Measurements from ENCODE around the gene CTAG2. TPM values are rescaled to one million over a fixed set of nuclear protein-coding genes. Genes with fewer than 3 reads are reported as not detected.
"Not testable (repeated sequence)": the region's sequence is repeated elsewhere in the genome, so short reads cannot be mapped to it uniquely, and the experiment has no call there.

CTAG2 gene
- total RNA-seq, 4 donors from 2014 or later, result not detected

- no peak for TF ChIP-seq POLR2AphosphoS5 (IDR thresholded peaks at IDR 0.05)
- no peak for TF ChIP-seq EP300 (IDR thresholded peaks at IDR 0.05)
- TF ChIP-seq, protein P1, sequence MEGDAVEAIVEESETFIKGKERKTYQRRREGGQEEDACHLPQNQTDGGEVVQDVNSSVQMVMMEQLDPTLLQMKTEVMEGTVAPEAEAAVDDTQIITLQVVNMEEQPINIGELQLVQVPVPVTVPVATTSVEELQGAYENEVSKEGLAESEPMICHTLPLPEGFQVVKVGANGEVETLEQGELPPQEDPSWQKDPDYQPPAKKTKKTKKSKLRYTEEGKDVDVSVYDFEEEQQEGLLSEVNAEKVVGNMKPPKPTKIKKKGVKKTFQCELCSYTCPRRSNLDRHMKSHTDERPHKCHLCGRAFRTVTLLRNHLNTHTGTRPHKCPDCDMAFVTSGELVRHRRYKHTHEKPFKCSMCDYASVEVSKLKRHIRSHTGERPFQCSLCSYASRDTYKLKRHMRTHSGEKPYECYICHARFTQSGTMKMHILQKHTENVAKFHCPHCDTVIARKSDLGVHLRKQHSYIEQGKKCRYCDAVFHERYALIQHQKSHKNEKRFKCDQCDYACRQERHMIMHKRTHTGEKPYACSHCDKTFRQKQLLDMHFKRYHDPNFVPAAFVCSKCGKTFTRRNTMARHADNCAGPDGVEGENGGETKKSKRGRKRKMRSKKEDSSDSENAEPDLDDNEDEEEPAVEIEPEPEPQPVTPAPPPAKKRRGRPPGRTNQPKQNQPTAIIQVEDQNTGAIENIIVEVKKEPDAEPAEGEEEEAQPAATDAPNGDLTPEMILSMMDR (IDR thresholded peaks at IDR 0.05), result no peak
- no peak for TF ChIP-seq POLR2A (IDR thresholded peaks at IDR 0.05)
- Histone ChIP-seq H3K36me3 (no peaks in the 10 kb centered on the region), H3K4me1 (no peaks in the 10 kb centered on the region), H3K9me3 (no peaks in the 10 kb centered on the region), H3K4me3 (no peak overlapping the region), H3K27me3 (no peaks in the 10 kb centered on the region), H3K27ac (no peak overlapping the region)
- 93% methylated on average over 6 of the region's 23 CpGs for WGBS
- no peak for DNase-seq (ENCODE audit: low spot score in 2 of 2)
These were observed 354 bp downstream of the CTAG2 start for GRCh38 chrX:154653048-154653401.

DNA sequence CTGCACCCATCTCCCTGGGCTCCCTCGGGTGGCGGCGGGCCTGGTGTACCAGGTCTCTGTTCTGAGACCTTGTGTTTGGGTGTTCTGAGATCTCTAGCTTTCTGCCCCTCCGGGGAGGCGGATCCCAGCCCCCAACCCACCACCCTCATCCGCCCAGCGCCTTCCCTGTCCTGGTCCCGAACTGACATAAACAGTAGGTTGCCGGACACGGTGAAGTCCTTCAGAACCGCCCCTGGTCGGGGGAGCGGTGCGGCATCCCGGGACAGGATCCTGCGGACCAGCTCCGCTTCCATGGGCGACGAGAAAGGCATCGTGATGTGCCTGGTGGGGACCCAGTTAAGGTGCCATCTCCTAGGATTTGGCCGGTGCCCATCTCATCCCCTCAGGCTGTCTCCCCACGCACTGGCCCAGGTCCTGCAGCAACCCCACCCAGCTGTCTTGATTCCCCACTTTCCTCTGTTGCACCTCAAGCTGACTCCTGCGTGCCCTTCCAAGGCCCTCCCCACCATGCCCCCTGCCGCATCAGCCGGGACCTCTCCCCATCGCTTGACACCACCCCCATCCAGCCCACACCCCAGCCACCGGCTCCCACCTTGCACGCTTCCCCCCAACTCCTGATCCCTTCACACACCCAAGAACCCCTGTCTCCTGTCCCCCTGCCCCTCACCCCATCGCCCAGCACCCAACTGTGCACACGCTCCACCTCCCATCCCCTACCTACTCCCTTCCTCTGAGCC lies 900 bp downstream of the CTAG2 start:
- H3K4me1 ChIP-seq, result no peaks in the 10 kb centered on the region
- H3K4me3 ChIP-seq, result no peak overlapping the region
- H3K36me3 ChIP-seq, result no peaks in the 10 kb centered on the region
- WGBS, result 90% methylated on average over 26 of the region's 30 CpGs
- no peak for DNase-seq (ENCODE audit: low spot score in 2 of 2)
- no peaks in the 10 kb centered on the region for H3K27me3 ChIP-seq
- no peak overlapping the region for H3K27ac ChIP-seq
- no peak for TF ChIP-seq POLR2AphosphoS5 (IDR thresholded peaks at IDR 0.05)
- no peak for TF ChIP-seq EP300 (IDR thresholded peaks at IDR 0.05)
- no peak for TF ChIP-seq POLR2A (IDR thresholded peaks at IDR 0.05)
- TF ChIP-seq, protein P1 (IDR thresholded peaks at IDR 0.05), result no peak
- no peaks in the 10 kb centered on the region for H3K9me3 ChIP-seq

DNA sequence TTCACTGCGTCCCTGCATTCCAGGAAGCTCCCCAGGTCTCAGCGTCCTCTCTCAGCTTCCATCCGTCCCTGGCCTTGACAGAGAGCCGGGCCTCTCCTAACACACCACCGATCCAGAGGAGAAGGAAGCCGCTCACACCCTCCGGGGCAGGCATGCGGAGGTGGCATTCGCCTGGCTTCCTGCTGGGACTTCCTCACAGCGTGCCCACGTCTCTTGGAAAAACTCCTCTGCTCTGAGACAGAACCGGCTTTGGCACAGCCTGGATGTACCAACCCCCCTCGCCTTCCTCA lies 3.2 kb downstream of the CTAG2 start:
- no peaks in the 10 kb centered on the region for H3K36me3 ChIP-seq
- TF ChIP-seq POLR2A (IDR thresholded peaks at IDR 0.05) (no peak), POLR2AphosphoS5 (IDR thresholded peaks at IDR 0.05) (no peak)
- TF ChIP-seq, protein P1 (IDR thresholded peaks at IDR 0.05), result no peak
- H3K27me3 ChIP-seq, result no peaks in the 10 kb centered on the region
- no peak overlapping the region for H3K27ac ChIP-seq
- no peak for DNase-seq (ENCODE audit: low spot score in 2 of 2)
- H3K4me1 ChIP-seq, result no peaks in the 10 kb centered on the region
- no peak overlapping the region for H3K4me3 ChIP-seq
- H3K9me3 ChIP-seq, result no peaks in the 10 kb centered on the region
- 69% methylated on average over 8 of the region's 13 CpGs for WGBS

DNA sequence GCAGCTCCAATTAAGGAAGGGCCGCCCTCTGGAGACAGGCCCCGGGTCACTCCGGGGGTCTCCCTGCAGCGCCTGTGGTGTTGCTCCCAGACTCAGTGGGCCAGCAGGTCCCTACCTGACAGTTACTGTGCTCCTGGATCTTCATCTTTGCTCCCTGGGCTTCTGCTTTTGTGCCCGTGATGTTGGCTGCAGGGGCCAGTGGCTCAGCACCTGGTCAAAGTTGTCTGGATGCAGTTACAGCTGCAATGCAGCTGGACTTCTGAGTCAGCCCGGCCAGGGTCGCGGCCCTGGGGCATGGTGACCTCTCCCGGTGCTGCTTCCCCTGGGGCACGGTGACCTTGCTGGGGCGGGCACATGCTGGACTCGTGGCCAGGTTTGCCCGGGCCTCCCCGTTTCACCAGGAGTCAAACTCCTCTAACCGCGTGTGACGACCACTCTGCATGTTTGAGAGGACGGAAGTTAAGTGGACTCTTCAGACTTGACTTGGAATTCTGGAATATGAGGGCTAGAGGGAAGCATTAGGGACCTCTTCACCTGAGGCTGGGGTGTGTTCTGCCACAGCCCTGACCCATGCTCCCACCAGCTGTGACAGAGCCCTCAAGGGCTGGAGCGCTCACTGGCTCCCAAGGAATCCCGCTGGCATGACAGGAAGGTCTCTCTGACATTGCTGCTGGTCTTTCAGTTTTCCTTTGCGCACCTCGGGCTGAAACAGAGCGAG lies 3.7 kb downstream of the CTAG2 start:
- WGBS, result 79% methylated on average over 11 of the region's 23 CpGs
- DNase-seq (ENCODE audit: low spot score in 2 of 2), result no peak
- no peak overlapping the region for H3K27ac ChIP-seq

DNA sequence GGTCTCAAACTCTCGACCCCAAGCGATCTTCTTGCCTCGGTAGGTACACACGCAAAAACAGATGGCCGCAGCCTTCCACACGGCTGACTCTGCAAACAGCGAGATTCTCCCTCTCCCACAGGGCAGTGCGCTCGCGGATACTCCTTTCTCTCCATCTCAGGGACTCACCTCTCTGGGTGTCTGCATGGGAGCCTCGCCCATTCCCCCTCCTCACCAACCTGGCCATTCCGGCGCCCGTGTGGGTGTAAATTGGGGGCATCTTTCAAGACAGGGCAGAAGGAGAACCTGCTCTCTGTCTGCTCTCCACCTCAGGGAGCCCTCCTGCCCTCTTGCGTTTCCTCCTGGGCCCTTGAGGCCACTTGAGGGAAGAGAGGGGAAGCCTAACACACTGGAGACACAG lies 4.4 kb downstream of the CTAG2 start:
- Histone ChIP-seq H3K4me3 (no peak overlapping the region), H3K27ac (no peak overlapping the region), H3K36me3 (no peaks in the 10 kb centered on the region), H3K27me3 (no peaks in the 10 kb centered on the region), H3K9me3 (no peaks in the 10 kb centered on the region), H3K4me1 (no peaks in the 10 kb centered on the region)
- DNase-seq (ENCODE audit: low spot score in 2 of 2), result no peak
- TF ChIP-seq POLR2A (IDR thresholded peaks at IDR 0.05) (no peak), EP300 (IDR thresholded peaks at IDR 0.05) (no peak), POLR2AphosphoS5 (IDR thresholded peaks at IDR 0.05) (no peak)
- TF ChIP-seq, protein P1 (IDR thresholded peaks at IDR 0.05), result no peak
- WGBS, result 82% methylated on average over 15 of the region's 15 CpGs

More for the DNA sequence above, 3.7 kb downstream of the CTAG2 start:
- no peaks in the 10 kb centered on the region for H3K9me3 ChIP-seq
- H3K36me3 ChIP-seq, result no peaks in the 10 kb centered on the region
- H3K4me1 ChIP-seq, result no peaks in the 10 kb centered on the region
- H3K4me3 ChIP-seq, result no peak overlapping the region
- no peaks in the 10 kb centered on the region for H3K27me3 ChIP-seq
- TF ChIP-seq, protein P1 (IDR thresholded peaks at IDR 0.05), result no peak
- TF ChIP-seq POLR2A (IDR thresholded peaks at IDR 0.05) (no peak), POLR2AphosphoS5 (IDR thresholded peaks at IDR 0.05) (no peak), EP300 (IDR thresholded peaks at IDR 0.05) (no peak)

- not testable (repeated sequence) for H3K4me3 ChIP-seq
- no CpG with 5 or more reads among the region's 24 CpGs for WGBS
These were observed 7.5 kb downstream of the CTAG2 start for GRCh38 chrX:154645745-154646378.

GRCh38 chrX:154643708-154644107 lies 9.7 kb downstream of the CTAG2 start:
- not testable (repeated sequence) for DNase-seq (ENCODE audit: low spot score in 2 of 2); H3K4me1 ChIP-seq; H3K4me3 ChIP-seq; H3K36me3 ChIP-seq; H3K27me3 ChIP-seq; H3K9me3 ChIP-seq; H3K27ac ChIP-seq
- WGBS, result no CpG with 5 or more reads among the region's 31 CpGs

More at GRCh38 chrX:154645745-154646378, 7.5 kb downstream of the CTAG2 start:
- H3K36me3 ChIP-seq; H3K27me3 ChIP-seq; H3K27ac ChIP-seq; DNase-seq (ENCODE audit: low spot score in 2 of 2); H3K9me3 ChIP-seq; H3K4me1 ChIP-seq: not testable (repeated sequence)

GRCh38 chrX:154641740-154642139 lies 11.6 kb downstream of the CTAG2 start:
- H3K27ac ChIP-seq; DNase-seq (ENCODE audit: low spot score in 2 of 2); H3K27me3 ChIP-seq; H3K9me3 ChIP-seq; H3K4me1 ChIP-seq; H3K36me3 ChIP-seq; H3K4me3 ChIP-seq: not testable (repeated sequence)
- WGBS, result no CpG with 5 or more reads among the region's 10 CpGs
